ENCODE results near the gene NOTUM.
"Not testable (repeated sequence)": the region's sequence is repeated elsewhere in the genome, so short reads cannot be mapped to it uniquely, and the experiment has no call there.

NOTUM gene

DNA sequence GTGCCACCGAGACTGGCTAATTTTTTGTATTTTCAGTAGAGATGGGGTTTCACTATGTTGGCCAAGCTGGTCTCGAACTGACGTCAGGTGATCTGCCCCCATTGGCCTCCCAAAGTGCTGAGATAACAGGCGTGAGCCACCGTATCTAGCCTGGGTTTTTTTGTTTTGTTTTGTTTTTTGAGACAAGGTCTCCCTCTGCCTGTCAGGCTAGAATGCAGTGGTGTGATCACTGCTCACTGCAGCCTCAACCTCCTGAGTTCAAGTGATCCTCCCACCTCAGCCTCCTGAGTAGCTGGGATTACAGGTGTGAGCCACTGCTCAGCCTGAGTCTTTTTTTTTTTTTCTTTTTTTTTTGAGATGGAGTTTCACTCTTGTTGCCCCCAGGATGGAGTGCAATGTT is 7.5 kb downstream of the NOTUM start:
- H3K36me3 ChIP-seq (ENCODE audit: control insufficient read depth in 2 of 2, insufficient read depth in 1 of 2, low read length in 2 of 2); H3K9me3 ChIP-seq (ENCODE audit: control insufficient read depth, insufficient read depth, low read depth, low read length); H3K27ac ChIP-seq (ENCODE audit: extremely low read depth, low read depth, low read length); H3K4me3 ChIP-seq (ENCODE audit: low read depth, low read length); H3K4me1 ChIP-seq (ENCODE audit: control insufficient read depth, insufficient read depth, low read length): not testable (repeated sequence)
- TF ChIP-seq, protein P1, sequence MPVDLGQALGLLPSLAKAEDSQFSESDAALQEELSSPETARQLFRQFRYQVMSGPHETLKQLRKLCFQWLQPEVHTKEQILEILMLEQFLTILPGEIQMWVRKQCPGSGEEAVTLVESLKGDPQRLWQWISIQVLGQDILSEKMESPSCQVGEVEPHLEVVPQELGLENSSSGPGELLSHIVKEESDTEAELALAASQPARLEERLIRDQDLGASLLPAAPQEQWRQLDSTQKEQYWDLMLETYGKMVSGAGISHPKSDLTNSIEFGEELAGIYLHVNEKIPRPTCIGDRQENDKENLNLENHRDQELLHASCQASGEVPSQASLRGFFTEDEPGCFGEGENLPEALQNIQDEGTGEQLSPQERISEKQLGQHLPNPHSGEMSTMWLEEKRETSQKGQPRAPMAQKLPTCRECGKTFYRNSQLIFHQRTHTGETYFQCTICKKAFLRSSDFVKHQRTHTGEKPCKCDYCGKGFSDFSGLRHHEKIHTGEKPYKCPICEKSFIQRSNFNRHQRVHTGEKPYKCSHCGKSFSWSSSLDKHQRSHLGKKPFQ (tag by site-specific recombination; IDR thresholded peaks at IDR 0.05), result 0 out of 2 replicates have a peak, but pooled peaks have one; percentile 42
- 0 out of 2 replicates have a peak, but pooled peaks have one; percentile 27 for TF ChIP-seq KLF8 (tag by site-specific recombination; IDR thresholded peaks at IDR 0.05)
- TF ChIP-seq ZNF654 (tag by site-specific recombination; IDR thresholded peaks at IDR 0.05; ENCODE audit: low read depth), result peak; percentile 31; the same call in 1 of the 2 replicates
- TF ChIP-seq, protein P2, sequence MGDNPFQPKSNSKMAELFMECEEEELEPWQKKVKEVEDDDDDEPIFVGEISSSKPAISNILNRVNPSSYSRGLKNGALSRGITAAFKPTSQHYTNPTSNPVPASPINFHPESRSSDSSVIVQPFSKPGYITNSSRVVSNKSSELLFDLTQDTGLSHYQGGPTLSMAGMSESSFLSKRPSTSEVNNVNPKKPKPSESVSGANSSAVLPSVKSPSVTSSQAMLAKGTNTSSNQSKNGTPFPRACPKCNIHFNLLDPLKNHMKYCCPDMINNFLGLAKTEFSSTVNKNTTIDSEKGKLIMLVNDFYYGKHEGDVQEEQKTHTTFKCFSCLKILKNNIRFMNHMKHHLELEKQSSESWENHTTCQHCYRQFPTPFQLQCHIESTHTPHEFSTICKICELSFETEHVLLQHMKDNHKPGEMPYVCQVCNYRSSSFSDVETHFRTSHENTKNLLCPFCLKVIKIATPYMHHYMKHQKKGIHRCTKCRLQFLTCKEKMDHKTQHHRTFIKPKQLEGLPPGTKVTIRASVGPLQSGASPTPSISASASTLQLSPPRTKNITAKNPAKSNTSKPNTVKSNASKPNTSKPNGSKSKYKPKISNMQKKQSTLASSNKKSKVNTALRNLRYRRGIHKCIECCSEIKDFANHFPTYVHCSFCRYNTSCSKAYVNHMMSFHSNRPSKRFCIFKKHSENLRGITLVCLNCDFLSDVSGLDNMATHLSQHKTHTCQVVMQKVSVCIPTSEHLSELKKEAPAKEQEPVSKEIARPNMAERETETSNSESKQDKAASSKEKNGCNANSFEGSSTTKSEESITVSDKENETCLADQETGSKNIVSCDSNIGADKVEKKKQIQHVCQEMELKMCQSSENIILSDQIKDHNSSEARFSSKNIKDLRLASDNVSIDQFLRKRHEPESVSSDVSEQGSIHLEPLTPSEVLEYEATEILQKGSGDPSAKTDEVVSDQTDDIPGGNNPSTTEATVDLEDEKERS (tag by site-specific recombination; IDR thresholded peaks at IDR 0.05), result 0 out of 2 replicates have a peak, but pooled peaks have one; percentile 76
- ChIA-PET CTCF (interaction anchor here (0.6 to 2.6 kb wide), 7 partner anchors 23 to 1434 kb away, joined by 3 to 12 read pairs (median 4); partner anchors contain the start of gene SIRT7), POLR2A (interaction anchor here (0.6 to 2.1 kb wide), 6 partner anchors 15 to 183 kb away, joined by 3 to 10 read pairs (median 4); partner anchors contain the start of genes CENPX, DCXR and LRRC45)

DNA sequence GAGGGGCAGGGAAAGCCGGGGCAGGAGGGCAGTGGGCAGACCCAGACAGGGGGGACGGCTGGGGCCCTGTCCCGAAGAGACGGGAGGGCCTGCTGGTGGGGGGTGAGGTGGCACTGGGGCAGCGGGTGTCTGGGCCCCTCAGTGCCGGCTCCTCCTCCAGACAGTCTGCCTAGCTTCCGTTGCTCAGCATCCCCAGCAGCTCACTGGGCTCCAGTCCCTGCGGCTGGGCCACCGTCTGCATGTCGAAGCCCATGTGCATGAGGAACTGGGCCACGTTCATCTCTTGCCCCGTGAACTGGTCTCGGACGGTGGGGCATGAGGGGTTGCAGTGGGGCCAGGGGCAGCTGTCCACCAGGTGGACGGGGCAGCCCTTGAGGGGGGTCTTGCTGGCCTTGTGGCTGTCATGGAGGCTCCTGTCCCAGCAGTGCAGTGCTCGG is 8.2 kb downstream of the NOTUM start:
- ChIA-PET POLR2A (interaction anchor here (1.6 kb wide), 1 partner anchor 15 kb away, joined by 4 read pairs; no protein-coding TSS in a partner anchor), CTCF (interaction anchor here (0.7 to 2.6 kb wide), 5 partner anchors 35 to 271 kb away, joined by 3 to 12 read pairs (median 4); partner anchors contain the start of gene SIRT7)
- H3K27ac ChIP-seq (ENCODE audit: extremely low read depth, low read depth, low read length), result no peak overlapping the region
- no peaks in the 10 kb centered on the region for H3K4me1 ChIP-seq (ENCODE audit: control insufficient read depth, insufficient read depth, low read length)
- TF ChIP-seq GLIS2 (tag by site-specific recombination; IDR thresholded peaks at IDR 0.05) (peak; percentile 54), ZSCAN23 (tag by site-specific recombination; IDR thresholded peaks at IDR 0.05) (no peak)
- H3K4me3 ChIP-seq (ENCODE audit: low read depth, low read length), result no peak overlapping the region
- no peaks in the 10 kb centered on the region for H3K9me3 ChIP-seq (ENCODE audit: control insufficient read depth, insufficient read depth, low read depth, low read length)
- H3K36me3 ChIP-seq (ENCODE audit: control insufficient read depth in 2 of 2, insufficient read depth in 1 of 2, low read length in 2 of 2), result no peaks in the 10 kb centered on the region

DNA sequence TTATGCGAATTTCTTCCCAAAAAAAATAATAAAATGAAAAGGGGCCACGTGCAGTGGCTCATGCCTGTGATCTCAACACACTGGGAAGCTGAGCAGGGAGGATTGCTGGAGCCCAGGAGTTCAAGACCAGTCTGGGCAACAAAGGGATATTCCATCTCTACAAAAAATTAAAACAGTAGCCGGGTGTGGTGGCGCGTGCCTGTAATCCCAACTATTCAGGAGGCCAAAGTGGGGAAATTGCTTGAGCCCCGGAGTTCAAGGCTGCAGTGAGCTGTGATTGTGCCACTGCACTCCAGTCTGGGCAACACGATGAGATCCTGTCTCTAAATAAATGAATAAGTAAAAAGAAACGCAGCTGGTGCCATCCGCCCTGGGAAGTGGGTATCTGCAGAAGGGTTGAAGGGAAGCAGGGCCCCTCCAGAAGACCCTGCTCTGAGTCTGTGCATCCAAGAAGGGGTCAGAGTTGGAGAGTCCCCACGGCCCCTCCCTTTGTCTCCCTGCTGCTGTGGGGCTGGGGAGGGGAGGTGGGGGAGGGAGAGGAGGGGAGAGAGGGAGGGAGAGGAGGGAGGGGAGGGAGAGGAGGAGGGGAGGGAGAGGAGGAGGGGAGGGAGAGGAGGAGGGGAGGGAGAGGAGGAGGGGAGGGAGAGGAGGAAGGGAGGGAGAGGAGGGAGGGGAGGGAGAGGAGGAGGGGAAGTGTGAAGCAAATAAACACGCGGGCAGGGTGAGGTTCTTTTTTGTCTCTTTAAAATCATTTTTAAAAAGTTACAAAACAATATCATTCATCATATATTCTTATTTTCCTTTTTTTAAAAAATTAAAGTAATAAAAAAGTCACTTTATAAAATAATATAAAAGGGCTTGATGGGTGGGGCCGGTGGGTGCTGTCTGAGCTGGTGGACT is 9.0 kb downstream of the NOTUM start:
- H3K27ac ChIP-seq (ENCODE audit: extremely low read depth, low read depth, low read length), result no peak overlapping the region
- no peaks in the 10 kb centered on the region for H3K9me3 ChIP-seq (ENCODE audit: control insufficient read depth, insufficient read depth, low read depth, low read length)
- POLR2A ChIA-PET, result interaction anchor here (1.6 kb wide), 1 partner anchor 14 kb away, joined by 4 read pairs; no protein-coding TSS in a partner anchor
- no peaks in the 10 kb centered on the region for H3K4me1 ChIP-seq (ENCODE audit: control insufficient read depth, insufficient read depth, low read length)
- no peak overlapping the region for H3K4me3 ChIP-seq (ENCODE audit: low read depth, low read length)
- TF ChIP-seq, protein P3, sequence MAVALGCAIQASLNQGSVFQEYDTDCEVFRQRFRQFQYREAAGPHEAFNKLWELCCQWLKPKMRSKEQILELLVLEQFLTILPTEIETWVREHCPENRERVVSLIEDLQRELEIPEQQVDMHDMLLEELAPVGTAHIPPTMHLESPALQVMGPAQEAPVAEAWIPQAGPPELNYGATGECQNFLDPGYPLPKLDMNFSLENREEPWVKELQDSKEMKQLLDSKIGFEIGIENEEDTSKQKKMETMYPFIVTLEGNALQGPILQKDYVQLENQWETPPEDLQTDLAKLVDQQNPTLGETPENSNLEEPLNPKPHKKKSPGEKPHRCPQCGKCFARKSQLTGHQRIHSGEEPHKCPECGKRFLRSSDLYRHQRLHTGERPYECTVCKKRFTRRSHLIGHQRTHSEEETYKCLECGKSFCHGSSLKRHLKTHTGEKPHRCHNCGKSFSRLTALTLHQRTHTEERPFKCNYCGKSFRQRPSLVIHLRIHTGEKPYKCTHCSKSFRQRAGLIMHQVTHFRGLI (tag by site-specific recombination; IDR thresholded peaks at IDR 0.05), result no peak
- TF ChIP-seq ZNF157 (tag by site-specific recombination; IDR thresholded peaks at IDR 0.05) (no peak), ZNF777 (tag by site-specific recombination; IDR thresholded peaks at IDR 0.05; ENCODE audit: borderline replicate concordance) (no peak), ZNF621 (tag by site-specific recombination; IDR thresholded peaks at IDR 0.05) (no peak), BCL11A (tag by site-specific recombination; IDR thresholded peaks at IDR 0.05; ENCODE audit: low read depth) (no peak), SP3 (tag by site-specific recombination; IDR thresholded peaks at IDR 0.05) (no peak)
- TF ChIP-seq, protein P4, sequence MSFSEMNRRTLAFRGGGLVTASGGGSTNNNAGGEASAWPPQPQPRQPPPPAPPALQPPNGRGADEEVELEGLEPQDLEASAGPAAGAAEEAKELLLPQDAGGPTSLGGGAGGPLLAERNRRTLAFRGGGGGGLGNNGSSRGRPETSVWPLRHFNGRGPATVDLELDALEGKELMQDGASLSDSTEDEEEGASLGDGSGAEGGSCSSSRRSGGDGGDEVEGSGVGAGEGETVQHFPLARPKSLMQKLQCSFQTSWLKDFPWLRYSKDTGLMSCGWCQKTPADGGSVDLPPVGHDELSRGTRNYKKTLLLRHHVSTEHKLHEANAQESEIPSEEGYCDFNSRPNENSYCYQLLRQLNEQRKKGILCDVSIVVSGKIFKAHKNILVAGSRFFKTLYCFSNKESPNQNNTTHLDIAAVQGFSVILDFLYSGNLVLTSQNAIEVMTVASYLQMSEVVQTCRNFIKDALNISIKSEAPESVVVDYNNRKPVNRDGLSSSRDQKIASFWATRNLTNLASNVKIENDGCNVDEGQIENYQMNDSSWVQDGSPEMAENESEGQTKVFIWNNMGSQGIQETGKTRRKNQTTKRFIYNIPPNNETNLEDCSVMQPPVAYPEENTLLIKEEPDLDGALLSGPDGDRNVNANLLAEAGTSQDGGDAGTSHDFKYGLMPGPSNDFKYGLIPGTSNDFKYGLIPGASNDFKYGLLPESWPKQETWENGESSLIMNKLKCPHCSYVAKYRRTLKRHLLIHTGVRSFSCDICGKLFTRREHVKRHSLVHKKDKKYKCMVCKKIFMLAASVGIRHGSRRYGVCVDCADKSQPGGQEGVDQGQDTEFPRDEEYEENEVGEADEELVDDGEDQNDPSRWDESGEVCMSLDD (tag by site-specific recombination; IDR thresholded peaks at IDR 0.05), result no peak
- H3K36me3 ChIP-seq (ENCODE audit: control insufficient read depth in 2 of 2, insufficient read depth in 1 of 2, low read length in 2 of 2), result no peaks in the 10 kb centered on the region
- CTCF ChIA-PET, result interaction anchor here (0.6 to 0.9 kb wide), 4 partner anchors 18 to 82 kb away, joined by 3 read pairs; partner anchors contain the start of gene CENPX

Data from HEK293 (cell line).